Stimulated activated CD4-positive, alpha-beta T cell treated with anti-CD3 and anti-CD28 coated beads, Interleukin-4, amount 100 ng/mL, for 4 hours (primary cell): ENCODE data around the gene FAM110C.
A peak's percentile ranks its signal among the peaks of the same experiment; 100 is the strongest.
"Not testable (repeated sequence)": the region's sequence is repeated elsewhere in the genome, so short reads cannot be mapped to it uniquely, and the experiment has no call there.

Source experiments
- DNase-seq, 2 experiments: peaks; one replicate each; pipeline ENCODE4 v3.0.0-alpha.2; 2020

The FAM110C gene

DNA sequence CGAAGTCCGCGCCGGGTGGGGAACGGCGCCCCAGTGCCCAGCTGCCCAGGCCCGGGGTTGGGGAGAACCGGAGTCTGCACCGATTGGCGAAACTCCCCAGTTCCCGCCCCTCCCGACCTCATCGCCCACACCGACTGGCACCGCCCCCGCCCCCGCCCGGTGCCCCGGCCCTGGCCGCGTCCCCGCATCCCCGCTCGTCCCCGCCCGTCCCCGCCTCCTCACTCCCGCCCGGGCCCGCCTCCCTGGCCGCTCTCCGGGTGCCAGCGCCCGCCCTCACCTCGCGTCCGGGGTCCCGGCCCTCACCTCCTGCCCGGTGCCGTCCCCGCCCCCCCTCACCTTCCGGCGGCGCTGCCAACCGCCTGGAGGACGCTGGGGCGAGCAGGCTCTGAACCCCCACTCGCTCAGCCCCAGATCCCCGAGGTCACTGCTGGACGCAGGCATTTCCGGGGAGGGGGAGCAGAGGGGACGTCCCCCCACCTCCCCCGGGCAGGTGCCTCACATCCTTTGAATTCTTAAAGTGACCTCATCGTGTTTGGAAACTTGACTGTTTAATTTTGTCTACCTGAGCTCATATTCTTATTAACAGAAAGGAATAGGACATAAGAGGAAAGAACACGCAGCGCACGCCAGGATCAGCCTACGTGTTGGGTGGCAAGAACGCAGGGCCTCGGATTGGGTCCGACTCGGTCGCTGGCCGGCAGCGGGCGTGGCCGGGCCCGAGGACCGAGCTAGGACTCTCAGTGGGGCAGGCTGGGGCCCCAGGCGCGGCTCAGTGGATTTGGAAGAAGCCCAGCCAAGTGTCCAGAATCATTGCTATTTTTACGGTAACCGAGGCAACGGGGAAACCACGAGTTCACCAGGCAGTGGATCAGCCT, at the start of gene FAM110C:
Gene FAM110C (minus strand): TSS at position 35 of the 875 bp plus-strand sequence. CDS start 120 bp downstream, outside the sequence.
- peak; percentile 29 to 42 for DNase-seq

GRCh38 chr2:92326-92725, 46.0 kb upstream of the FAM110C start:
- no peak for DNase-seq

DNA sequence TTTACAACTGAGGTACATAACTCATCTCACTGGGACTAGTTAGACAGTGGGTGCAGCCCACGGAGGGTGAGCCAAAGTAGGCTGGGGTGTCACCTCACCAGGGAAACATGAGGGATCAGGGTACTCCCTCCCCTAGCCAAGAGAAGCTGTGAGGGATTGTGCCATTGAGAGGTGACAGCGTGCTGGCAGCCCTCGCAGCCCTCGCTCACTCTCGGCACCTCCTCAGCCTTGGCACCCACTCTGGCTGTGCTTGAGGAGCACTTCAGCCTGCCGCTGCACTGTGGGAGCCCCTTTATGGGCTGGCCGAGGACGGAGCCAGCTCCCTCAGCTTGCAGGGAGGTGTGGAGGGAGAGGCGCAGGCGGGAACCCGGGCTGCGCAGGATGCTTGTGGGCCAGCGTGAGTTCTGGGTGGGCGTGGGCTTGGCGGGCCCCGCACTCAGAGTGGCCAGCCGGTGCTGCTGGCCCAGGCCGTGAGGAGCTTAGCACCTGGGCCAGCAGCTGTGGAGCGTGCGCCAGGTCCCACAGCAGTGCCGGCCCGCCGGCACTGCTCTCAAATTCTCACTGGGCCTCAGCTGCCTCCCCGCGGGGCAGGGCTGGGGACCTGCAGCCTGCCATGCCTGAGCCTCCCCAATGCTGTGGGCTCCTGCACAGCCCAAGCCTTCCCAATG, 44.5 kb upstream of the FAM110C start:
- DNase-seq, result no peak

DNA sequence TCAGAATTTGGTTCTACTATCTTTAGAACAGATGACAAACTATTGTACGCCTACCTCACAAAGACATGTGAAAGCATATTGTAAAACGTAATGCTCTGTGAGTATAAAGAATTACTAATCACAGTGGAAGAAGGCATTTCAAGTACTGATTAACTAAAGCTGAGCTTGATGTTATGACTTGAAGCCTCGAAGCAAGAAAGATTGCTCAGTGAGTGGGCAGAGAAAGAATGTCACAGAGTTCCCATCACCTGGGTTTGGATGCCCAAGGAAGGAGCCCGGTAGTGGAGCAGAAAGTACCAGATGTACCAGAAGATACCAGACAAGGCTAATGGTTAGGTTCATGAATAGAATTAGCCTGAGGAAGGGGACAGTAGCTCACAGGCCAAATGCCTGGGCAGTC, 39.5 kb upstream of the FAM110C start:
- no peak for DNase-seq

GRCh38 chr2:84121-84520, 37.8 kb upstream of the FAM110C start:
- DNase-seq, result no peak

DNA sequence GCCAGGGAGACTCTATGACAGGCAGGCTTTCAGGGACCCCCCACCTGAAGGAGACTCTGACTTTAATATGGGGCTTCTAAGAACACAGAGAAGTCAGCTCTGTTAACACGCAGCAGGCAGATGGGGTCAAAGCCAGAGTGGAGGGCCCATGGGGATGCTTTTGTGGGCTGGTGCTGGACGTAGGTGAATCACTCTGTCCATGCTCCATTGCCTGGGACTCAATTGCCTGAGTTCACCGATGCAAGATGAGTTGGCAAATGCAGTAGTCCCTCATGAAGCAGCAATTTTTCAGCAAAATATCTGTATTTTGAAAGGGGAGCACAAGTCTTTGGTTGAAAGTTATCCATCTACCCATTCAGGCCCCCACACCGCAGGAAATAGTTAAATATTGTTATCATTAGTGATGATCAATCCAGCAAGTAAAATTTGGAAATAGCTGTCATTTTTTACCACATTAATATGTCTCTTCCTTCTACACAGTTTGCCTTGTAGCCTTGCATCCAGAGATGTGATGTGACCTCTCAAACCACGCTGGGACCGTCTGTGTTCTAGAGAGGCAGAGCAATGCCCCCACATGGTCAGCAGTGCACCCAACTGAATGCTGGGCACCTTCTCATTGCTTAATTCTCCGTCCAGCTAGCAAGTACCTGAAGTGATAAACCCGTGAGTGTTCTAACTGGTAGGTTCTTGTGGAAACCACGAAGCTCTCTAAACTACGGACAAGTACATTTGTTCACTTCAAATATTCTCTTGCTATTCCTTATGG, 34.8 kb upstream of the FAM110C start:
- DNase-seq, result no peak

GRCh38 chr2:80378-80777, 34.1 kb upstream of the FAM110C start:
- no peak for DNase-seq

DNA sequence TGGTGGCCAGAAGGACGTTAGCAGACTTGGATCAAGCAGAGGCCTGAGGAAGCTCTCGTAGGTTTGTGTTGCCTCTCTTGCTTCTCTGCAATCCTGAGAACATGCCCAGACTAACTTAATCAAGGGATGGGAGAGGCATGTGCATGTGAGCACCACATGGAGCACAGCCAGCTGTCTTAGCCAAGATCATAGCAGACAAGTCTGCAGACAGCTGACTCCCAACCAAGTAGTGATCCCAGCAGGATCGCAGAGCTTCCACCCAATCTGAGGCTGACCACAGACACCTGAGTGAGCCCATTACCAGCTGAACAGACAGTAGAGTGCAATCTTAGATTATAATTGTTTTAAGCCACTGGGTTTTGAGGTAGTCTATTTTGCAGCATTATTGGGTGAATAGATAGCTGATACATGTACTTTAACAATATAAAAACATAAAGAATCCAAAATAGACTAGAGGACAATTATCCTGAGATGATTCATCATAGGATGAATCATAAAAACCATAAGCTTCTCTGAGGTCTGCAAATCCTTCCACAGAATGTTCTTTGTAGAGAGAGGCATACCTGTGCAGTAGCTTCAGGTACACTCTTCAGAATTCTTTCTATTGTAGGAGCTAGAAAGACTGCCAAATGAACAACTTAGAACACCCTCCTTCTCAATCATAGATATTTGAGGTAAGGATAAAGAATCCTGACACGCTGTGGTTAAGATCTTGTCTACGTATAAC, 25.2 kb upstream of the FAM110C start:
- DNase-seq, result no peak

GRCh38 chr2:69366-70344, 23.4 kb upstream of the FAM110C start:
- no peak for DNase-seq

DNA sequence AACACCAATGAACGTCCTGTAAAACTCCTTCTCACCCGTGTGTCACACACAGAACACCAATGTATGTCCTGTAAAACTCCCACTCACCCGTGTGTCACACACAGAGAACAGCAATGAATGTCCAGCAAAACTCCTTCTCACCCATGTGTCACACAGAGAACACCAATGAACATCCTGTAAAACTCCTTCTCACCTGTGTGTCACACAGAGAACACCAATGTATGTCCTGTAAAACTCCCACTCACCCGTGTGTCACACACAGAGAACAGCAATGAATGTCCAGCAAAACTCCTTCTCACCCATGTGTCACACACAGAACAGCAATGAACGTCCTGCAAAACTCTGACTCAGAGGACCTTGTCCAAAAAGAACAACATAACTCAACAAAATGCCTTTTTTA, 22.3 kb upstream of the FAM110C start:
- not testable (repeated sequence) for DNase-seq

GRCh38 chr2:66853-67252, 20.5 kb upstream of the FAM110C start:
- no peak for DNase-seq

- DNase-seq, result no peak
These were observed 18.8 kb upstream of the FAM110C start for GRCh38 chr2:65121-65520.

GRCh38 chr2:55587-56448, 9.5 kb upstream of the FAM110C start:
- no peak for DNase-seq

DNA sequence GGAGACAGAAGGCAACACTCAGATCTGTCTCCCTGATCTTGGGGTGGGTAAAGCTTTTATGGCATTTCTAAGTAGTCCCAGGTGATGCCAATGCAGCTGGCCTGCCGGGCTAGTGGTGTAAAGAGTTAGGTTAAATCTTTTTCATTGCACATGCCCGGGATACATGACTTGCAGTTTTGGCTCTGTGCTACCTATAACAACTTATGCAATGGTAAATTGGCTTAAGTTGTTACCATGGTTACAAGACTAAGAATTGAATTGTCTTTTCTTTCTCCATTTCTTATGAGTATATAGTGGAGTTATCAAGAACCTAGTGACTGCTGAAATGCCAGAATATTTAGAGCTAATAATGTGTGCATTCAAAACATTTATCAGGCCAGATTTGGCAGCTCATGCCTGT, 5.3 kb upstream of the FAM110C start:
- DNase-seq, result no peak

DNA sequence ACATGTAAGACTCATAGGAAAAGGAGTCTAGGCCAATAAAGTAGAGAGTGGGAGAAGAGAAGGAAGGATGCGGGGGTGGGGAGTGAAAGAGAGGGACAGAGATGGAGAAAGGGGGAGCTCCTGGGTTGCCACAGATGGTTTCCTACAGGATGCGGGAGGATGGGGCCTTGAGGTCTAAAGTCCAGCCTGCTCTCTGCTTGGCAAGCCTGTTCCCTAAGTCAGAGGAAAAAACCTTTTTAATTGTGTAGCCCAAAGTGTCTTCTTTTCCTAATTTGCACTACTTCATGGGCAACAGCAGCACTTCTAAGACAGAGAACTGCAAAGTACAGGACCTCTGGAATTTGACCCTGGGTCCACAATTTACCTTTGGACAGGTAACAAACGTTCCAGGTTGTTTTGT, 1.4 kb upstream of the FAM110C start:
- DNase-seq, result no peak

- DNase-seq, result no peak
These were observed 1.0 kb upstream of the FAM110C start for GRCh38 chr2:47346-47725.

GRCh38 chr2:46131-46470, 204 bp downstream of the FAM110C start:
- no peak for DNase-seq

GRCh38 chr2:45342-46130, 769 bp downstream of the FAM110C start:
- peak in 1 of 2 experiments; percentile 12 for DNase-seq

DNA sequence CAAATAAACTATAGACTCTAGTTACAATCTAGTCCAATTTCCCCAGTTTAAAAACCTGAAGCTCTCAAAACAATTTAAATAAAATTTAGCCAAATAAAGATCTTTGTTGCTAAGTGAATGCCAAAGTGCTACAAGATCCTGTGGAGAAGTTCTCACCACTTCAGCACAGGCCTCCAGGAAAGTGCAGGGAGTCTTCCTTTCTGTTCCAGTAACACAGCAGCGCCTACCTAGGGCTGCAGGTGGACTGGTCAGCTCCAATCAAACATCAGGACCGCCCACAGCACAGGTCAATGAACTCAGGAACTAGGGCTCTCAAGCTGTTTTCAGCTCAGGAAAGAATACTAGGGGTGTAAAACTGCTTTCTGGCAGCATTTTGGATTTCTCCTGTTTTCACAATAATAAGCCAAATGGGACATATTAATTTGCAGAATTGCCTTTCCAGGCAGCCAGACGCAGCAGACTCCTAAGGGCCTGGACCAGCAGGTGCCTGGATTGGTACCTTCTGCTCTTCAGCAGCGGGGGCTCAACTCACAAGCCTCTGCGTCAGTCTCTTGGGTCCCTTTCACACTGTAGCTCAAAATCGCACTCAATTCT, 1.5 kb downstream of the FAM110C start:
- DNase-seq, result no peak
